Posterior cingulate gyrus (tissue), 11 donors: ENCODE results near the gene AJUBA.
"Not testable (repeated sequence)": the region's sequence is repeated elsewhere in the genome, so short reads cannot be mapped to it uniquely, and the experiment has no call there.

Source experiments
- DNase-seq, 10 donors: peaks; one replicate each; pipeline versions ENCODE4 v3.0.0 to v3.0.0-alpha.2; 2020 to 2021; ENCODE audit warnings: mixed read lengths in 3 of 10
- intact Hi-C: fragments of 100-400 bp; cut with DNase I; formaldehyde crosslinking; loops from one replicate; pipeline ENCODE4 v1.15.1; 2023

AJUBA gene

GRCh38 chr14:22981876-22982476 lies 375 bp downstream of the AJUBA start:
- no peak for DNase-seq
- intact Hi-C loops: loop anchor here (10.0 kb wide), 1 partner anchor 47 kb away; no protein-coding TSS in a partner anchor

GRCh38 chr14:22981090-22981875 lies 1.1 kb downstream of the AJUBA start:
- peak in 1 of 10 donors; percentile 77 for DNase-seq
- intact Hi-C loops: loop anchor here (10.0 kb wide), 1 partner anchor 46 kb away; no protein-coding TSS in a partner anchor

DNA sequence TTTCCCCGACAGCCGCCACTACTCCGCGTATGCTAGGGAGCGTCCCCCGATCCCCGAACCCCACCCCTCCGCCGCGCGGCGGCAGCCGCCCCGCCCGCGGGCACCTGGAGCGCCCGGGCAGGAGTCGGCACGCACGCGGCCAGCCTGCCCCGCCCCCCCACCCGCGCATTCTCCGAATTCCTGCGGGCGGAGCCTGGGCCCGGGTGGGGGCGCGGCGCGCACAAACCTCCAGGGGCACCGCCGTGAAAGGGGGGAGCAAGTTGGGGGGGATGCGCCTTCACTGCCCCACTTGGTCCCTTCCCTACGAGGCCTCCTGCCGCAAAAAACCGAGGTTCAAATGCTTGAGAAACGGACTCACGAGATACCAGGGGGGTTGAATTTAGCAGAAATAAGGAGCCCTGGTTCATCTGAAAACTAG lies 1.7 kb downstream of the AJUBA start:
- no peak for DNase-seq
- intact Hi-C loops: loop anchor here (10.0 kb wide), 1 partner anchor 46 kb away; no protein-coding TSS in a partner anchor

GRCh38 chr14:22979748-22980392 lies 2.5 kb downstream of the AJUBA start:
- intact Hi-C loops: loop anchor here (10.0 kb wide), 1 partner anchor 45 kb away; no protein-coding TSS in a partner anchor
- DNase-seq: no peak

GRCh38 chr14:22978981-22979671 lies 3.2 kb downstream of the AJUBA start:
- DNase-seq: no peak
- intact Hi-C loops: no loop called here

GRCh38 chr14:22978487-22978837 lies 3.9 kb downstream of the AJUBA start:
- DNase-seq: no peak
- intact Hi-C loops: no loop called here

- DNase-seq: no peak
Measured at GRCh38 chr14:22977684-22978486, 4.5 kb downstream of the AJUBA start.

DNA sequence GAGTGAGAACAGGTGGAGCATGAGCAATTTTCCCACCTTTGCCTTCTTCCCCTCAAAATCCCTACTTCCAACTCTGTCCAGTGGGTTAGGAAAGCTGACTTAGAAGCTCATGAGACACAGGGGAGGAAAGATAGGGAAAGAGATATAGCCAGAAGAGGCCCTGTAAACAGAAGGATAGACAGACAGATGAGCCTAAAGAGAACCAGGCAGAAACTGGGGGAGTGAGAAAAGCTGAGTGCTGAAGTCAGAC lies 5.0 kb downstream of the AJUBA start:
- no peak for DNase-seq
- intact Hi-C loops: no loop called here

More at GRCh38 chr14:22977684-22978486, 4.5 kb downstream of the AJUBA start:
- intact Hi-C loops: no loop called here

DNA sequence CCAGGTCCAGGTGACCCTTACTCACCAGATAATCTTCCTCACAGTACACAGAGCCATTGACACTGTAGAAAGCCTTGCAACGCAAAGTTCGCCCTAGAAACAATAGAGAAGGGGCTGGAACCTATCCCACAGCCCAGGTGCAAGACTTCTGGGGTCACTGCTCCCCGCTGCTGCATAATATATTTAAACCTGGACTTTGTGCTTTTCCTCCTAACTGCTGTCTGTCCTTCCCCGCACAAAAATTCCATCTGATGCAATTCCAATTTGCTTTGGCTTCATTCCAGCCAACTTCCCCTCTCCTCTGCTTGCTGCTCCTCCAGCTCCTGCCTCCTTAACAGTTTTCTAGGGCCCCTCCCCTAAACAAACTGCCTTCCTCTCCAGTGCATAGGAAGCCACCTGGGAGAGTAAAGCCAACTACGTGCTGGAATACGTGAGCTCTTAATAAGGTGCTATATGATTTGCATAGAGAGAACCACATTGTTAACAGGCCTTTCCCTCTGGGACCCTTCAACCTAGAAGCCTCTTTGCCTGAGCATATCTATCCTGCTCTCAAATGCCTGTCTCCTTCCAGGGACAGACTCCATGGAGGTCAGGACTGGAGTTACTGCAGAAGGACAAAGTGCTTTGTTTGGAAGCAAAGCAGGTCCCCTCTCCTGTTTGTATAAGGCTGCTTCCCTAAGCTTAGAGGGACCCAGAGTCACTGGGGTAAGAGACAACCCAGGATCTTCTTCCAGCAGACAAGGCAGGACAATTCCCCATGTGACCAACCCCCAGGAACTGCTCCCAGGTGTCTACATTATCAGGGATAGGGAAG lies 5.5 kb downstream of the AJUBA start:
- intact Hi-C loops: no loop called here
- no peak for DNase-seq

- DNase-seq: no peak
- intact Hi-C loops: no loop called here
Measured at GRCh38 chr14:22974530-22975313, 7.6 kb downstream of the AJUBA start.

GRCh38 chr14:22973217-22974032 lies 8.9 kb downstream of the AJUBA start:
- intact Hi-C loops: no loop called here
- peak in 3 of 10 donors; percentile 14 to 45 (median 41) for DNase-seq

DNA sequence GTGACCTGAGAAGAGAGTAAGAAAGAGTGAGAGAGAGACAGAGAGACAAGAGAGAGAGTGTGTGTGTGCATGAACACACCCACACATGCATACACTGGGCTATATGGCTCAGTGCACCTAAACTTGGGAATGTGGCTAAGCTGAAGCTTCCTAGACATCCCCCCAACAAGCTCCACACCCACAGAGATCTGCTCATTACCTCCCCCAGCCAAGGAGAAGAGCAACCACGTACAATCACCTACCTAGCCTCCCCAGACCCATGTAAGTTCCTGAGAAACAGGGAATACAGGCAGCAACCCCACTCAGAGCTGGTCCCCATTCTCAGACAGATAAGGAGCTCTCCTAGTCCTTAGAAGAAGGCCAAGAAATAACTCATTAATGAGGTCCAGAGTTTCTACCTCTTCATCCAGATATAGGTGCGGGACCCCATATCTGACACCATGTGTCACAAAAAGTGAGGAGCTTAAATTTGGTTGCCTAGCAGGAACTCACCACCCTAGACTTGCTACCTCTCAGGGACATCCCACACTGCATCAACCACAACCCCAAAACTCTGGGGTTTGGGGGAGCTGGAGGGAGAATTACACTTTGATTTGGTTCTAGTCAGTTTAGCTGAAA lies 9.9 kb downstream of the AJUBA start:
- no peak for DNase-seq
- intact Hi-C loops: no loop called here

DNA sequence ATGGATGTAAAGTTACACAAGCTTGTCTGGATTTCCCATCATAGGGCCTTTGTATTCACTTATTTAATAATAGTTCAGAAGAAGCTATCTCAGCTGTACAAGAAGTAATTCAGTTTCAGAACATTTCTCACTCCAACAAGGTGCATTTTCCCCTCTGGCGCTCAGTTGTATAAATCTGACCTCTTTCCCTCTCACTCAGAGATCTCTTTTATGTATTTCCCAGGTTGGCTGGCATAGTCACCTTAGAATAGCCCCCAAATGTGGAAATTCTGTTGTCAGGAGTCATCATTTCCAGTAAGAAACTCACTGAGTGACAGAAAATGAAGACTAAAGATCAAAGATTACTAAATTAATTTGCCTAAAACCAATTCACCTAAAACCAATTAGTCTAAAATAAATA lies 11.2 kb downstream of the AJUBA start:
- intact Hi-C loops: no loop called here
- DNase-seq: no peak

GRCh38 chr14:22966783-22967269 lies 15.5 kb downstream of the AJUBA start:
- DNase-seq: no peak
- intact Hi-C loops: no loop called here

DNA sequence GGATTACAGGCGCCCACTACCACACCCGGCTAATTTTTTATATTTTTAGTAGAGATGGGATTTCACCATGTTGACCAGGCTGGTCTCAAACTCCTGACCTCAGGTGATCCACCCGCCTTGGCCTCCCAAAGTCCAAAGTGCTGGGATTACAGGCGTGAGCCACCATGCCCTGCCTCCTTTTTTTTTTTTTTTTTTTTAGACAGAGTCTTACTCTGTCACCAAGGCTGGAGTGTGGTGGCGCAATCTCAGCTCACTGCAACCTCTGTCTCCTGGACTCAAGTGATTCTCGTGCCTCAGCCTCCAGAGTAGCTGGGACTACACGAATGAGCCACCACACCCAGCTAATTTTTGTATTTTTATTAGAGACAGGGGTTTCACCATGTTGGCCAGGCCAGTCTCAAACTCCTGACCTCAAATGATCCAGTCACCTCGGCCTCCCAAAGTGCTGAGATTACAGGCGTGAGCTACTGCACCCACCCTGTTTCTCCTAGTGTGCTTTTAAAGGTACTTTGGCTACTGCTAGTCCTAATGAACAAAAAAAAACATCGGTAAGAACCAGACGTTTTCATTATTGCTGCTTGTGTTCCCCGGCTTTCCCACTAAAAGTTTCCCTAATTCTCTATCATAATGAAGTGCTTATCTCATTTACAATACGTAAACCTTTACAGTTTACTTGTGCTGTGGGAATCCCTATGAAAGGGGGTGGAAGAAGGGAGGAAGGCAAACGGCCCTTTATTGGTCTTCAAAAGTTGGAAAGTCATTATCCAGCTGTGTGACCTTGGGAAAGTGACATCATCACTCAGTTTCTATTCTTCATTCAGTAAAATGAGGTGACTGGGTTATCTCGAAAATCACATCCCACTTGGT lies 16.2 kb downstream of the AJUBA start:
- DNase-seq, intact Hi-C loops: not testable (repeated sequence)

DNA sequence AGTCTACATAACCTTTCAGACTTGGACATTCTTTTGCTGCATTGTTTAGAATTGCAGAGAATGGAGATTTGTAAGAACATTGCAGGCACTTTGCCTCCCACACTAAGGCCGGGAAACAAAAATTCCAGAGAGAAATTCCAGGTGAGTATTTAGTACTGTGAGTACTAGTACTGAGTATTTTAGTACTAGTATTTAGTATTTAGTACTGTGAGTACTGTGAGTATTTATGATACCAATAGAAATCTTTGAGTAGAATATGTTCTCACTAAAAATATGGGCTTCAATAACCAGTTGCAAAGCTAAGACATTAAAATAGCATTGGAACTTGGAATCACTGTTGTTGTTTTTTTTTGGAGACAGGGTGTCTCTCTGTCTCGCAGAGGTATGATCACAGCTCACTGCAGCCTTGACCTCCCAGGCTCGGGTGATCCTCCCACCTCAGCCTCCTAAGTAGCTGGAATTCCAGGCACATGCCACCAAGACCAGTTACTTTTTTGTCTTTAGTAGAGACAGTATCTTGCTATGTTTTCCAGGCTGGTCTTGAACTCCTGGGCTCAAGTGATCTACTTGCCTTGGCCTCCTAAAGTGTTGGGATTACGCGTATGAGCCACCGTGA lies 20.2 kb downstream of the AJUBA start:
- DNase-seq: no peak
- intact Hi-C loops: no loop called here
